PC-3 (cell line): ENCODE measurements around the gene HIRA.

Experiments used
- EZH2 ChIP-seq: fragments of 300-600 bp; sonication (generic); IDR thresholded peaks from one replicate; pipeline ENCODE4 v1.6.1; 2017; ENCODE audit warnings: antibody characterized with exemption, mild to moderate bottlenecking, low read length; ENCODE audit not compliant: unreplicated experiment
- EZH2phosphoT487 ChIP-seq: fragments of 300-600 bp; sonication (generic); IDR thresholded peaks from 2 replicates; pipeline ENCODE4 v1.6.1; 2018; ENCODE audit warnings: mild to moderate bottlenecking, antibody characterized with exemption, low read length, borderline replicate concordance
- TF ChIP-seq, protein P1 (sequence below): fragments of 300-600 bp; sonication (generic); conservative IDR thresholded peaks from 2 replicates; pipeline ENCODE4 v1.5.1; 2017; ENCODE audit warnings: antibody characterized with exemption, low read depth, mild to moderate bottlenecking, low read length

DNA sequence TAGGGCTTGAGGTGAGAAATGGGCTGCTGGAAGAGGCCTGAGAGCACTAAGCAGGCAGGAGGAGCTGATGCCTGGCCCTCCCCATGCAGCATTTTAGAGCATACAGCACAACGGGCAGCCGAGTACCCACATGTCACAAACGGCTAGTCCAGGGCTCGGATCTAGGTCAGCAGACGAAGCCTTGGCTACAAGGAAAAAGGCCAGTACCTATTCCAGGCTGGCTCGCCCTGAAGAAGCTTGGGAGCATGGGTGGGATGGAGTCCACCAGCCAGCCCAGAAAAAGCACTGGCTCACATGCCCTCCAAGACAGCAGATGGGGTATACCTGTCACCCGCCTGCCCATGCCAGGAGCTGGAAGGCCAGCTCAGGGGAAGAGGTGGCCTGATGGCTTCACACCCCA, 37.9 kb upstream of the HIRA start:
- TF ChIP-seq, protein P1, sequence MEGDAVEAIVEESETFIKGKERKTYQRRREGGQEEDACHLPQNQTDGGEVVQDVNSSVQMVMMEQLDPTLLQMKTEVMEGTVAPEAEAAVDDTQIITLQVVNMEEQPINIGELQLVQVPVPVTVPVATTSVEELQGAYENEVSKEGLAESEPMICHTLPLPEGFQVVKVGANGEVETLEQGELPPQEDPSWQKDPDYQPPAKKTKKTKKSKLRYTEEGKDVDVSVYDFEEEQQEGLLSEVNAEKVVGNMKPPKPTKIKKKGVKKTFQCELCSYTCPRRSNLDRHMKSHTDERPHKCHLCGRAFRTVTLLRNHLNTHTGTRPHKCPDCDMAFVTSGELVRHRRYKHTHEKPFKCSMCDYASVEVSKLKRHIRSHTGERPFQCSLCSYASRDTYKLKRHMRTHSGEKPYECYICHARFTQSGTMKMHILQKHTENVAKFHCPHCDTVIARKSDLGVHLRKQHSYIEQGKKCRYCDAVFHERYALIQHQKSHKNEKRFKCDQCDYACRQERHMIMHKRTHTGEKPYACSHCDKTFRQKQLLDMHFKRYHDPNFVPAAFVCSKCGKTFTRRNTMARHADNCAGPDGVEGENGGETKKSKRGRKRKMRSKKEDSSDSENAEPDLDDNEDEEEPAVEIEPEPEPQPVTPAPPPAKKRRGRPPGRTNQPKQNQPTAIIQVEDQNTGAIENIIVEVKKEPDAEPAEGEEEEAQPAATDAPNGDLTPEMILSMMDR, result no peak
- no peak for TF ChIP-seq EZH2
- no peak for TF ChIP-seq EZH2phosphoT487
